Upper lobe of right lung (tissue), 1 donor: Measurements from ENCODE around the gene CPA2. TPM values are rescaled to one million over a fixed set of nuclear protein-coding genes. Genes with fewer than 3 reads are reported as not detected.
"Not testable (repeated sequence)": the region's sequence is repeated elsewhere in the genome, so short reads cannot be mapped to it uniquely, and the experiment has no call there.

ENCODE experiments used
- ATAC-seq: fragments of 200-7000 bp; cut with Tn5 transposase; one replicate; pipeline ENCODE4 v1.9.1; 2020; ENCODE audit warnings: mild to moderate bottlenecking, moderate library complexity
- DNase-seq: peaks from one replicate; pipeline ENCODE4 v3.0.0-alpha.2; 2020
- H3K27ac ChIP-seq: fragments of 200-600 bp; one replicate; pipeline ENCODE4 v1.8.0; 2022
- H3K27me3 ChIP-seq: fragments of 200-600 bp; one replicate; pipeline ENCODE4 v1.8.0; 2022; ENCODE audit warnings: mild to moderate bottlenecking
- H3K36me3 ChIP-seq: fragments of 200-600 bp; one replicate; pipeline ENCODE4 v1.8.0; 2022
- H3K4me1 ChIP-seq: fragments of 200-600 bp; one replicate; pipeline ENCODE4 v1.8.0; 2022
- H3K4me3 ChIP-seq: fragments of 200-600 bp; one replicate; pipeline ENCODE4 v1.8.0; 2022; ENCODE audit warnings: mild to moderate bottlenecking
- H3K9me3 ChIP-seq: fragments of 200-600 bp; one replicate; pipeline ENCODE4 v1.8.0; 2022
- intact Hi-C: fragments of 100-400 bp; cut with DNase I; formaldehyde crosslinking; loops from one replicate; pipeline ENCODE4 v1.11.0; 2022
- total RNA-seq: library from RNA; stranded (reverse); fragmentation: NEBNext Ultra II Directional; extraction: Animal tissue kit (Norgen Biotek cat#: 25700); gene quantifications from one replicate; pipeline ENCODE4 v1.2.1, GENCODE V29; 2021
- TF ChIP-seq, protein P1 (sequence below): fragments of 200-600 bp; IDR thresholded peaks from one replicate; pipeline ENCODE4 v1.8.0; 2022; ENCODE audit warnings: antibody characterized with exemption
- donor health status: DM: no; HTN: yes; CAD: no; lungs with severe emphysema.

CPA2 gene
- total RNA-seq, 1 donor from 2014 or later, result not detected

GRCh38 chr7:130231792-130232191 is 34.9 kb upstream of the CPA2 start:
- no peak for DNase-seq
- Histone ChIP-seq H3K9me3 (no peaks in the 10 kb centered on the region), H3K36me3 (no peaks in the 10 kb centered on the region), H3K4me3 (no peak overlapping the region), H3K27me3 (no peaks in the 10 kb centered on the region), H3K27ac (no peak overlapping the region), H3K4me1 (no peaks in the 10 kb centered on the region)
- intact Hi-C loops, result no loop called here
- TF ChIP-seq, protein P1, sequence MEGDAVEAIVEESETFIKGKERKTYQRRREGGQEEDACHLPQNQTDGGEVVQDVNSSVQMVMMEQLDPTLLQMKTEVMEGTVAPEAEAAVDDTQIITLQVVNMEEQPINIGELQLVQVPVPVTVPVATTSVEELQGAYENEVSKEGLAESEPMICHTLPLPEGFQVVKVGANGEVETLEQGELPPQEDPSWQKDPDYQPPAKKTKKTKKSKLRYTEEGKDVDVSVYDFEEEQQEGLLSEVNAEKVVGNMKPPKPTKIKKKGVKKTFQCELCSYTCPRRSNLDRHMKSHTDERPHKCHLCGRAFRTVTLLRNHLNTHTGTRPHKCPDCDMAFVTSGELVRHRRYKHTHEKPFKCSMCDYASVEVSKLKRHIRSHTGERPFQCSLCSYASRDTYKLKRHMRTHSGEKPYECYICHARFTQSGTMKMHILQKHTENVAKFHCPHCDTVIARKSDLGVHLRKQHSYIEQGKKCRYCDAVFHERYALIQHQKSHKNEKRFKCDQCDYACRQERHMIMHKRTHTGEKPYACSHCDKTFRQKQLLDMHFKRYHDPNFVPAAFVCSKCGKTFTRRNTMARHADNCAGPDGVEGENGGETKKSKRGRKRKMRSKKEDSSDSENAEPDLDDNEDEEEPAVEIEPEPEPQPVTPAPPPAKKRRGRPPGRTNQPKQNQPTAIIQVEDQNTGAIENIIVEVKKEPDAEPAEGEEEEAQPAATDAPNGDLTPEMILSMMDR, result no peak
- ATAC-seq, result no peak

DNA sequence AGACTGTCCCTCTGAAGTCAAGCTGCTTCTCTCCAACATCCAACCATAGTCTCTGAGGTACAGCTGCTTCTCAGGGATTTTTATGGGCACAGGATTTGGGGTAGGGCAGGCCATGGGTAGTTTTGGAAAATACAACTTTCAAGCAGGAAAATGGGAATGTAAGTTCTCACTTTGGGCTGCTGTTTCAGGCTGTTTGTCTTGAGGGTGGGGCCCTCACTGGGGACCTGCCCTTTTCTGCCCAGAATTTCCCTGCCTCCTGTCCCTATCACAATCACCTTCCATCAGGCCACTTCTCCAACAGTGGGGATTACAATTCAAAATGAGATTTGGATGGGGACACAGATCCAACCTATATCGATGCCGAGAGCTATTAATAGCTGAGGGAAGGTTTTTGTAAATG is 34.5 kb upstream of the CPA2 start:
- H3K4me1 ChIP-seq, result no peaks in the 10 kb centered on the region
- no peak overlapping the region for H3K27ac ChIP-seq
- DNase-seq (no peak), ATAC-seq (no peak)
- intact Hi-C loops, result no loop called here
- no peaks in the 10 kb centered on the region for H3K9me3 ChIP-seq
- TF ChIP-seq, protein P1, result no peak
- H3K4me3 ChIP-seq, result no peak overlapping the region
- H3K27me3 ChIP-seq, result no peaks in the 10 kb centered on the region
- H3K36me3 ChIP-seq, result no peaks in the 10 kb centered on the region

GRCh38 chr7:130234078-130234477 is 32.6 kb upstream of the CPA2 start:
- intact Hi-C loops, result no loop called here
- ATAC-seq, result no peak
- H3K27me3 ChIP-seq, result no peaks in the 10 kb centered on the region
- H3K4me3 ChIP-seq, result no peak overlapping the region
- H3K36me3 ChIP-seq, result no peaks in the 10 kb centered on the region
- TF ChIP-seq, protein P1, result no peak
- no peaks in the 10 kb centered on the region for H3K9me3 ChIP-seq
- H3K27ac ChIP-seq, result no peak overlapping the region
- DNase-seq, result no peak
- H3K4me1 ChIP-seq, result no peaks in the 10 kb centered on the region

DNA sequence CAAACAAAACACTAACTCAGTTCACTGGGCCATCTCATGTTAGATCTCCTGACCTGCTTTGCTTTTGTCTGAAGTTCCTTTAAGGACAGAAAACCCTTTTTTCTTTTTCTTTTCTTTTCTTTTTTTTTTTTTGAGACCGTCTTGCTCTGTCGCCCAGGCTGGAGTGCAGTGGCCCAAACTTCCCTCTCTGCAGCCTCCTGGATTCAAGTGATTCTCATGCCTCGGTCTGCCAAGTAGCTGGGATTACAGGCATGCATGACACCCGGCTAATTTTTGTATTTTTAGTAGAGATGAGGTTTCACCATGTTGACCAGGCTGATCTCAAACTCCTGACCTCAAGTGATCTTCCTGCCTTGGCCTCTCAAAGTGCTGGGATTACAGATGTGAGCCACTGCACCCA is 30.3 kb upstream of the CPA2 start:
- H3K27ac ChIP-seq, intact Hi-C loops, H3K9me3 ChIP-seq, ATAC-seq, H3K27me3 ChIP-seq, DNase-seq, H3K4me1 ChIP-seq, H3K4me3 ChIP-seq, H3K36me3 ChIP-seq: not testable (repeated sequence)

GRCh38 chr7:130240240-130240639 is 26.4 kb upstream of the CPA2 start:
- TF ChIP-seq, protein P1, result no peak
- Histone ChIP-seq H3K9me3 (no peaks in the 10 kb centered on the region), H3K4me1 (no peaks in the 10 kb centered on the region), H3K27me3 (no peaks in the 10 kb centered on the region), H3K27ac (no peak overlapping the region), H3K4me3 (no peak overlapping the region), H3K36me3 (no peaks in the 10 kb centered on the region)
- DNase-seq (no peak), ATAC-seq (no peak)
- intact Hi-C loops, result no loop called here

DNA sequence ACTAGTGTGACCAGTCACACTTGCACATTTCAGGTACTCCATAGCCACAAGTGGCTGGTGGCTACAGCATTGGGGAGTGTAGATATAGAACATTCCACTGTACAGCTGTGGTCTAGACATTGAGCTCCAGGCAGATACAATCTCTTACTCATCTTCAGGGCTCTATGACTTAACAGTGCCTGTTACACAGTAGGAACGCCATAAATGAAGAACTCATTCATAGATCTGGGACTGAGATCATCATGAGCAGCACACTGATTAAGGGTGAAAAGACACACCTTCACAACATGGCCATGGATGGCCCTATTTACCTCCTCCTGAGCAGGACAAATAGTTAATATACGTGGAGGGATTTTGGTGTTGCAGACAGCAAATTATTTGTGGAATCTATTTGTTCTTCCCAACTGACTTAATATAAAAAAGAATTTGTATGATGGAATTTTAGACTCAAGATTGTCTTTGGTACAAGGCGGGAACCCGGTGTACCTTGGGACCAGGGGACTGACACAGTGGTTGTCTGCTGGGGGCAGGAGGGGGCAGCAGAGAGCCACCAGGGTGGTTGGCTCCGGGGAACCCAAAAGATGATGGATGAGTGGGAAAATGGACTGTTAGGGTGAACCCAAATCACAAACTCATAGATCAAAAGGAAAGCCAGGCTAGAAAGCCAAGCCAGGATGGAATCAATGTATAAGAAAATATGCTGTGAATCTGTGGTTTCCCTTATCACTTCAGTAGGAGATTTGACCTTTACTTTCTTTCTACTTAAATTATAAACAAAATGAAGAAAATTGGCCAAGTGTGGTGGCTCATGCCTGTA is 24.3 kb upstream of the CPA2 start:
- Histone ChIP-seq H3K27ac (no peak overlapping the region), H3K9me3 (no peaks in the 10 kb centered on the region), H3K4me1 (no peaks in the 10 kb centered on the region), H3K4me3 (no peak overlapping the region), H3K36me3 (no peaks in the 10 kb centered on the region), H3K27me3 (no peaks in the 10 kb centered on the region)
- DNase-seq, result peak; percentile 78
- TF ChIP-seq, protein P1, result peak; percentile 79
- intact Hi-C loops, result no loop called here
- ATAC-seq, result peak; percentile 92

- DNase-seq, H3K9me3 ChIP-seq, H3K36me3 ChIP-seq, H3K4me3 ChIP-seq, H3K27me3 ChIP-seq, ATAC-seq, intact Hi-C loops, H3K27ac ChIP-seq, H3K4me1 ChIP-seq: not testable (repeated sequence)
Observed at GRCh38 chr7:130243486-130243885, 23.2 kb upstream of the CPA2 start.

GRCh38 chr7:130246491-130246890 is 20.2 kb upstream of the CPA2 start:
- H3K9me3 ChIP-seq, DNase-seq, H3K4me1 ChIP-seq, H3K36me3 ChIP-seq, H3K27me3 ChIP-seq, H3K27ac ChIP-seq, H3K4me3 ChIP-seq, intact Hi-C loops, ATAC-seq: not testable (repeated sequence)

- H3K4me1 ChIP-seq, H3K4me3 ChIP-seq, H3K36me3 ChIP-seq, intact Hi-C loops, H3K9me3 ChIP-seq, H3K27me3 ChIP-seq, H3K27ac ChIP-seq, ATAC-seq, DNase-seq: not testable (repeated sequence)
Observed at GRCh38 chr7:130248842-130249241, 17.8 kb upstream of the CPA2 start.
